HG03108 (cell line): ENCODE data around the gene AGBL3.

Source experiments
- ATAC-seq: cut with Tn5 transposase; IDR thresholded peaks from one replicate; pipeline ENCODE4 v1.9.1; 2021; ENCODE audit warnings: moderate library complexity; ENCODE audit not compliant: unreplicated experiment

Gene AGBL3

GRCh38 chr7:134986363-134987251 lies at the start of gene AGBL3:
Gene AGBL3 (plus strand): TSS chr7:134986508. CDS start chr7:134987934, 1,426 bp downstream.
- peak; percentile 91 for ATAC-seq

GRCh38 chr7:134936893-134937510 lies 49.3 kb upstream of the AGBL3 start:
- ATAC-seq = no peak

GRCh38 chr7:134938141-134938540 lies 48.2 kb upstream of the AGBL3 start:
- no peak for ATAC-seq

GRCh38 chr7:134939136-134939535 lies 47.2 kb upstream of the AGBL3 start:
- ATAC-seq = no peak

- ATAC-seq = no peak
Observed at GRCh38 chr7:134940729-134941128, 45.6 kb upstream of the AGBL3 start.

GRCh38 chr7:134941185-134941900 lies 45.0 kb upstream of the AGBL3 start:
- ATAC-seq = no peak

- ATAC-seq = no peak
Observed at GRCh38 chr7:134941952-134942351, 44.4 kb upstream of the AGBL3 start.

- ATAC-seq = no peak
Observed at GRCh38 chr7:134942690-134943466, 43.4 kb upstream of the AGBL3 start.

- no peak for ATAC-seq
Observed at GRCh38 chr7:134943785-134944400, 42.4 kb upstream of the AGBL3 start.

GRCh38 chr7:134945691-134946090 lies 40.6 kb upstream of the AGBL3 start:
- ATAC-seq = no peak

- ATAC-seq = no peak
Observed at GRCh38 chr7:134946260-134946659, 40.0 kb upstream of the AGBL3 start.

GRCh38 chr7:134947329-134947728 lies 39.0 kb upstream of the AGBL3 start:
- ATAC-seq = no peak

GRCh38 chr7:134947831-134948230 lies 38.5 kb upstream of the AGBL3 start:
- no peak for ATAC-seq

- no peak for ATAC-seq
Observed at GRCh38 chr7:134948246-134948645, 38.1 kb upstream of the AGBL3 start.

- ATAC-seq = no peak
Observed at GRCh38 chr7:134948736-134949135, 37.6 kb upstream of the AGBL3 start.

- no peak for ATAC-seq
Observed at GRCh38 chr7:134949171-134949570, 37.1 kb upstream of the AGBL3 start.

- no peak for ATAC-seq
Observed at GRCh38 chr7:134954197-134955082, 31.9 kb upstream of the AGBL3 start.

GRCh38 chr7:134957005-134957404 lies 29.3 kb upstream of the AGBL3 start:
- ATAC-seq = no peak

- no peak for ATAC-seq
Observed at GRCh38 chr7:134959810-134960209, 26.5 kb upstream of the AGBL3 start.
